Measurements from ENCODE around the gene IRAK1. TPM values are rescaled to one million over a fixed set of nuclear protein-coding genes. Genes with fewer than 3 reads are reported as not detected.
A peak's percentile ranks its signal among the peaks of the same experiment; 100 is the strongest.

IRAK1 gene
- total and polyA plus RNA-seq, 2 of the 13 experiments (the other 11 are each of a cell fraction or from before 2014, with no cell fraction given) = 57.7 to 77.3 TPM

- no peak for TF ChIP-seq REST (IDR thresholded peaks at IDR 0.05; ENCODE audit: borderline replicate concordance in 1 of 2, low read depth in 1 of 2, low read length in 2 of 2)
- 0 out of 2 replicates have a peak, but pooled peaks have one; percentile 24 for TF ChIP-seq ZFX (CRISPR knock-in tag; IDR thresholded peaks at IDR 0.05; ENCODE audit: low read depth)
- no peak for TF ChIP-seq HES4 (CRISPR knock-in tag; IDR thresholded peaks at IDR 0.05; ENCODE audit: borderline replicate concordance)
- TF ChIP-seq NCOA2 (CRISPR knock-in tag; IDR thresholded peaks at IDR 0.05) = 0 out of 2 replicates have a peak, but pooled peaks have one; percentile 13
- no peak for TF ChIP-seq JARID2 (CRISPR knock-in tag; IDR thresholded peaks at IDR 0.05; ENCODE audit: insufficient replicate concordance)
- TF ChIP-seq RBM39 (IDR thresholded peaks at IDR 0.05; ENCODE audit: low read depth, low read length, poor library complexity, severe bottlenecking) = no peak
- TF ChIP-seq HNF4G (IDR thresholded peaks at IDR 0.05; ENCODE audit: borderline replicate concordance, low read depth, low read length) = peak; percentile 29; the same call in 1 of the 2 replicates
- TF ChIP-seq HNF4G (CRISPR knock-in tag; IDR thresholded peaks at IDR 0.05; ENCODE audit: borderline replicate concordance, low read depth) = no peak
- TF ChIP-seq RAD51 (IDR thresholded peaks at IDR 0.05; ENCODE audit: borderline replicate concordance) = no peak
- TF ChIP-seq JUND (CRISPR knock-in tag; IDR thresholded peaks at IDR 0.05) = no peak
- no peak for TF ChIP-seq MTA3 (CRISPR knock-in tag; IDR thresholded peaks at IDR 0.05)
- TF ChIP-seq REPIN1 (CRISPR knock-in tag; IDR thresholded peaks at IDR 0.05; ENCODE audit: borderline replicate concordance, low read depth) = no peak
- TF ChIP-seq EP300 (IDR thresholded peaks at IDR 0.05; ENCODE audit: low read depth in 2 of 2, low read length in 2 of 2) = peak in 1 of 2 experiments; percentile 41; a peak in 1 of 4 replicates
- TF ChIP-seq EP300 (CRISPR knock-in tag; IDR thresholded peaks at IDR 0.05; ENCODE audit: borderline replicate concordance) = 0 out of 2 replicates have a peak, but pooled peaks have one; percentile 34
- TF ChIP-seq SIX1 (CRISPR knock-in tag; IDR thresholded peaks at IDR 0.05; ENCODE audit: borderline replicate concordance) = no peak
- TF ChIP-seq BRD4 (CRISPR knock-in tag; IDR thresholded peaks at IDR 0.05) = no peak
- TF ChIP-seq ARID3A (IDR thresholded peaks at IDR 0.05; ENCODE audit: low read depth, low read length) = no peak
- TF ChIP-seq ZBTB4 (CRISPR knock-in tag; IDR thresholded peaks at IDR 0.05; ENCODE audit: borderline replicate concordance) = no peak
- no peak for TF ChIP-seq KDM2A (CRISPR knock-in tag; IDR thresholded peaks at IDR 0.05; ENCODE audit: borderline replicate concordance, low read depth)
- no peak for TF ChIP-seq SYNCRIP (IDR thresholded peaks at IDR 0.05; ENCODE audit: insufficient read depth, low read depth, low read length)
- TF ChIP-seq CHCHD3 (CRISPR knock-in tag; IDR thresholded peaks at IDR 0.05) = no peak
These were observed 7.2 kb downstream of the IRAK1 start (continued) for GRCh38 chrX:154012336-154012991.

All from HepG2 (cell line).